ENCODE results near the gene SLC25A24.

Gene SLC25A24

DNA sequence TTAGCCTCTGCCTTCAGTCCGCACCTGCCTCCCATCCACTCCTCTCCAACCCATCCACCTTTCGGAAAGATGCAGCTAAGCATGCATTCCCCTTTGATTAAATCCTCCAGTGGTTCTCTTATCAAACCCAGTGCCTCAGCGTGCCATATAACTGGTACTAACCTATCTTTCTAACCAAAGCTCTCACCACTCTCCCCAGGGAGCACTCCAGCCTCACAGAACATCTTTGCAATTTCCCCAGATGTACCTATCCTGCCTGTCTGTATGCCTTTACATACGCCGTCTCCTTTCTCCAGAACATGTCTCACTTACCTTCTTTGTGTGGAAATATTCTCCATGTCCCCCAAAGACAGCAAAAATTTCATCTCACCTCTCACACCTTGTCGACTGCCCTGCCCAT, 80.0 kb downstream of the SLC25A24 start:
- Histone ChIP-seq H3K9ac (ENCODE audit: low read depth, low read length, poor library complexity, severe bottlenecking) (peak overlapping the region; percentile 56), H3K36me3 (ENCODE audit: insufficient read depth, low read length) (no peaks in the 10 kb centered on the region), H3K4me1 (ENCODE audit: insufficient read depth, low read length, poor library complexity, severe bottlenecking) (peaks cover 85% of the 10 kb centered on the region), H3F3A (ENCODE audit: low read depth) (peaks cover 13% of the 10 kb centered on the region; the same call in 1 of the 2 replicates), H2AFZ (ENCODE audit: low read length) (no peak overlapping the region), H3K9me2 (replicated peaks; ENCODE audit: low read depth, low read length) (no peaks in the 10 kb centered on the region), H4K20me1 (ENCODE audit: insufficient read depth, low read length, poor library complexity, severe bottlenecking) (no peaks in the 10 kb centered on the region), H3K4me2 (ENCODE audit: low read depth, low read length, poor library complexity, severe bottlenecking) (peak overlapping the region; percentile 59), H3K4me3 (ENCODE audit: low read length, poor library complexity, severe bottlenecking) (peak overlapping the region; percentile 3), H3K27me3 (ENCODE audit: insufficient read depth, low read length, poor library complexity, severe bottlenecking) (no peaks in the 10 kb centered on the region), H3K9me3 (ENCODE audit: insufficient read depth, low read depth, low read length) (no peaks in the 10 kb centered on the region), H3K79me2 (ENCODE audit: insufficient read depth, low read length) (peaks cover 6% of the 10 kb centered on the region; the same call in 1 of the 2 replicates)
- TF ChIP-seq, protein P1, sequence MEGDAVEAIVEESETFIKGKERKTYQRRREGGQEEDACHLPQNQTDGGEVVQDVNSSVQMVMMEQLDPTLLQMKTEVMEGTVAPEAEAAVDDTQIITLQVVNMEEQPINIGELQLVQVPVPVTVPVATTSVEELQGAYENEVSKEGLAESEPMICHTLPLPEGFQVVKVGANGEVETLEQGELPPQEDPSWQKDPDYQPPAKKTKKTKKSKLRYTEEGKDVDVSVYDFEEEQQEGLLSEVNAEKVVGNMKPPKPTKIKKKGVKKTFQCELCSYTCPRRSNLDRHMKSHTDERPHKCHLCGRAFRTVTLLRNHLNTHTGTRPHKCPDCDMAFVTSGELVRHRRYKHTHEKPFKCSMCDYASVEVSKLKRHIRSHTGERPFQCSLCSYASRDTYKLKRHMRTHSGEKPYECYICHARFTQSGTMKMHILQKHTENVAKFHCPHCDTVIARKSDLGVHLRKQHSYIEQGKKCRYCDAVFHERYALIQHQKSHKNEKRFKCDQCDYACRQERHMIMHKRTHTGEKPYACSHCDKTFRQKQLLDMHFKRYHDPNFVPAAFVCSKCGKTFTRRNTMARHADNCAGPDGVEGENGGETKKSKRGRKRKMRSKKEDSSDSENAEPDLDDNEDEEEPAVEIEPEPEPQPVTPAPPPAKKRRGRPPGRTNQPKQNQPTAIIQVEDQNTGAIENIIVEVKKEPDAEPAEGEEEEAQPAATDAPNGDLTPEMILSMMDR (conservative IDR thresholded peaks at IDR 0.05; ENCODE audit: low read length): no peak
- TF ChIP-seq EZH2phosphoT487 (IDR thresholded peaks at IDR 0.05; ENCODE audit: borderline replicate concordance): no peak

DNA sequence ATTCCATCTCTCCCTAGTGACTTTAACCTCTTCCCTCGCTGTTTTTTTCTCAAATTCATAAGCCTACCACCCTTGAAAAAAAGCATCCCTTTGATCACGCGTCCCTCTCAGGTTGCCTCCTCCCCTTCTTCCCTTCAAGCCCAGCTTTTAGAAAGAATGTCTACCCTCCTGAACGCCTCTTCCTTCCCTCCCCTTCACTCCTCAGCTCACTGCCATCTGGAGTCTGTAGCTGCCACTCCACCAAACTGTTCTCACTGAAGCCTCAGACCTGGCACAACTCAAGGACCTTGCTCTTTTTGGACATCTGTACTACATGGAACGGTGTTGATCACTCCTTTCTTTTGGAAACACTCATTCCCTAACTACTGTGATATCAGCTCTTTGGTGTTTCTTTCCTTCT, 80.6 kb downstream of the SLC25A24 start:
- Histone ChIP-seq H3K9me3 (ENCODE audit: insufficient read depth, low read depth, low read length) (no peaks in the 10 kb centered on the region), H3K9ac (ENCODE audit: low read depth, low read length, poor library complexity, severe bottlenecking) (peak overlapping the region; percentile 56)
- TF ChIP-seq, protein P1 (conservative IDR thresholded peaks at IDR 0.05; ENCODE audit: low read length): peak; percentile 33; the same call in 1 of the 2 replicates
- TF ChIP-seq EZH2phosphoT487 (IDR thresholded peaks at IDR 0.05; ENCODE audit: borderline replicate concordance): no peak

DNA sequence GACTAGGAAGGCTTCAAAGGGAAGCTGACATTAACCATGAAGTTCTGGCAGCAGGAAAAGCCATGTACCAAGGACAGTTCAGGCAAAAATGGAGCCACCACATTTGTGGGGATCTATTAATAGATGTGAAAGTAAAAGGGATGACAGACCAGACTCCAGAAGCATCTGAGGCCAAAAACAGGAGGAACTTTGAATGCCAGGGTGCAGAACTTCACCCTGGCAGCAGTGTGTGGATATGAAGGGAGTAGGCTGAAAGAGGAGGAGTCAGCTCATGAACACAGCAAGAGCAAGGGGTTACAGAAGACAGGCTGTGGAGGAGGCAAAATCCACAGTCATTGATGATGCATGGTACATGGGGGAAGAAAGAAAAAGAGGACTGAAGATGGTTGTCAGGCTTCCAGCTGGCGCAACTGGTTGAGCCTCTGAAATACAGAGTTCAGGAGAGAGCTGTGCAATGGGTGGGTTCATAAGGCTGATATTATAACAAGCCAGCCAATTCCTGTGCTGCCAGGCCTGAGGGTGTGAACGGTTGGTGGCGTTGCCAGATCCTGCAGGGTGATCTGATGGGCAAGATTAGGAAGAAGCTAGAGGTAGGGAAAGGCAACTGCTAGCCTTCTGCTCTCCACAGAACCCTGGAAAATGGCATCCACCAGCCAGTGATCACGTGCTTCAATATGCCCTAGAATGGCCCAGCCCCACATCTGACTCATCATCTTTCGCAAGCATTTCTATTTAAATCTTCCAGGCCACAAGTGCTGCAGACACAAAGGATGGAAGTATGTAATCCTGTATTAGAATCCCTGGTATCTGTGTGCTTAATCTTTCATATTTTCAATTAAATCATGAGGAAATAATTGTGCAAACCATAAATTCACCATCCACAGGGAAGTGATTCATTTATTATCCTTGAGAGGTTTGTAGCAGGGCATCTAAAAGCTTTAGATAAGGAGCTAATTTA, 81.9 kb downstream of the SLC25A24 start:
- Histone ChIP-seq H3K4me3 (ENCODE audit: low read length, poor library complexity, severe bottlenecking) (no peak overlapping the region), H3K9me2 (replicated peaks; ENCODE audit: low read depth, low read length) (no peaks in the 10 kb centered on the region), H3K79me2 (ENCODE audit: insufficient read depth, low read length) (no peaks in the 10 kb centered on the region), H3K27me3 (ENCODE audit: insufficient read depth, low read length, poor library complexity, severe bottlenecking) (no peaks in the 10 kb centered on the region), H3K9me3 (ENCODE audit: insufficient read depth, low read depth, low read length) (no peaks in the 10 kb centered on the region), H3K36me3 (ENCODE audit: insufficient read depth, low read length) (no peaks in the 10 kb centered on the region), H3K9ac (ENCODE audit: low read depth, low read length, poor library complexity, severe bottlenecking) (peak overlapping the region; percentile 59), H2AFZ (ENCODE audit: low read length) (peak overlapping the region; percentile 17; the same call in 1 of the 2 replicates), H3K4me2 (ENCODE audit: low read depth, low read length, poor library complexity, severe bottlenecking) (peak overlapping the region; percentile 59), H3F3A (ENCODE audit: low read depth) (peaks cover 13% of the 10 kb centered on the region; the same call in 1 of the 2 replicates), H3K4me1 (ENCODE audit: insufficient read depth, low read length, poor library complexity, severe bottlenecking) (peaks cover 83% of the 10 kb centered on the region), H4K20me1 (ENCODE audit: insufficient read depth, low read length, poor library complexity, severe bottlenecking) (no peaks in the 10 kb centered on the region)
- TF ChIP-seq EZH2phosphoT487 (IDR thresholded peaks at IDR 0.05; ENCODE audit: borderline replicate concordance): no peak
- TF ChIP-seq, protein P1 (conservative IDR thresholded peaks at IDR 0.05; ENCODE audit: low read length): no peak

More for the DNA sequence above, 80.6 kb downstream of the SLC25A24 start:
- Histone ChIP-seq H2AFZ (ENCODE audit: low read length) (no peak overlapping the region), H3K4me1 (ENCODE audit: insufficient read depth, low read length, poor library complexity, severe bottlenecking) (peaks cover 85% of the 10 kb centered on the region), H4K20me1 (ENCODE audit: insufficient read depth, low read length, poor library complexity, severe bottlenecking) (no peaks in the 10 kb centered on the region), H3K9me2 (replicated peaks; ENCODE audit: low read depth, low read length) (no peaks in the 10 kb centered on the region), H3K79me2 (ENCODE audit: insufficient read depth, low read length) (peaks cover 2% of the 10 kb centered on the region; the same call in 1 of the 2 replicates), H3K27me3 (ENCODE audit: insufficient read depth, low read length, poor library complexity, severe bottlenecking) (no peaks in the 10 kb centered on the region), H3F3A (ENCODE audit: low read depth) (peaks cover 13% of the 10 kb centered on the region; the same call in 1 of the 2 replicates), H3K4me2 (ENCODE audit: low read depth, low read length, poor library complexity, severe bottlenecking) (peak overlapping the region; percentile 59), H3K36me3 (ENCODE audit: insufficient read depth, low read length) (no peaks in the 10 kb centered on the region), H3K4me3 (ENCODE audit: low read length, poor library complexity, severe bottlenecking) (peak overlapping the region; percentile 3)
